Uterine smooth muscle cell (primary cell): ENCODE data around the gene CLOCK. TPM values are rescaled to one million over a fixed set of nuclear protein-coding genes. Genes with fewer than 3 reads are reported as not detected.

ENCODE experiments used
- total RNA-seq: library from RNA; depleted of rRNA; stranded (reverse); fragments of >200 nt; gene quantifications from 2 replicates; pipeline ENCODE4 v1.2.3, GENCODE V29; 2014

Gene CLOCK
- total RNA-seq = 33.6 and 42.3 TPM in 2 replicates

GRCh38 chr4:55546756-55547465 is at the start of gene CLOCK:
CLOCK (minus strand) TSS chr4:55546909; CDS start chr4:55482785, 64,124 bp downstream.

GRCh38 chr4:55592014-55592413 is 45.3 kb upstream of the CLOCK start, which contains the start of gene PDCL2:
PDCL2 (minus strand) TSS chr4:55592245; CDS start chr4:55592109, 136 bp downstream.

GRCh38 chr4:55395529-55396307 is 151.0 kb downstream of the CLOCK start, which contains the start of gene TMEM165:
TMEM165 (plus strand) TSS chr4:55395957; CDS start chr4:55396190, 233 bp downstream.

Other genes starting within 250 kb of the CLOCK start
- gene SRD5A3, start 200.7 kb downstream of the CLOCK start, total RNA-seq = 7.5 and 8.1 TPM in 2 replicates
- 111 and 129 TPM in 2 replicates for gene TMEM165, start 151.0 kb downstream of the CLOCK start, total RNA-seq
- not detected in 2 replicates for gene PDCL2, start 45.3 kb upstream of the CLOCK start, total RNA-seq
- gene NMU, start 89.4 kb upstream of the CLOCK start, total RNA-seq = 1.3 TPM in 1 of 2 replicates, not detected in the other